ENCODE data around the gene CUL1. TPM values are rescaled to one million over a fixed set of nuclear protein-coding genes. Genes with fewer than 3 reads are reported as not detected.

CUL1 gene
- polyA plus RNA-seq, 1 donor from 2014 or later: 77.5 TPM

GRCh38 chr7:148693651-148694050 lies 5.1 kb upstream of the CUL1 start:
- no peak overlapping the region for H3K4me3 ChIP-seq (ENCODE audit: low read length)
- no peaks in the 10 kb centered on the region for H4K20me1 ChIP-seq (ENCODE audit: insufficient read depth)
- H3K9me3 ChIP-seq (ENCODE audit: low read length): no peaks in the 10 kb centered on the region
- no peaks in the 10 kb centered on the region for H3K27me3 ChIP-seq (ENCODE audit: insufficient read depth, low read depth, low read length)
- H3K36me3 ChIP-seq (ENCODE audit: insufficient read depth, low read length): no peaks in the 10 kb centered on the region
- H3K79me2 ChIP-seq (replicated peaks; ENCODE audit: insufficient read depth, low read length): peaks cover 10% of the 10 kb centered on the region
- H3K27ac ChIP-seq (ENCODE audit: low read length): no peak overlapping the region
- TF ChIP-seq RAD21 (conservative IDR thresholded peaks at IDR 0.05) (no peak), POLR2AphosphoS5 (IDR thresholded peaks at IDR 0.05) (no peak), SMC3 (conservative IDR thresholded peaks at IDR 0.05; ENCODE audit: poor library complexity) (no peak), CTCF (IDR thresholded peaks at IDR 0.05; ENCODE audit: poor library complexity, severe bottlenecking) (no peak), TAF1 (IDR thresholded peaks at IDR 0.05; ENCODE audit: low read depth) (no peak), REST (IDR thresholded peaks at IDR 0.05; ENCODE audit: borderline replicate concordance) (no peak), EZH2 (IDR thresholded peaks at IDR 0.05; ENCODE audit: borderline replicate concordance, insufficient read depth, low read length, poor library complexity, severe bottlenecking) (no peak), EP300 (conservative IDR thresholded peaks at IDR 0.05; ENCODE audit: poor library complexity, severe bottlenecking) (no peak), MXI1 (conservative IDR thresholded peaks at IDR 0.05; ENCODE audit: poor library complexity, severe bottlenecking) (no peak)
- H3K4me2 ChIP-seq (ENCODE audit: low read length): no peak overlapping the region
- no peaks in the 10 kb centered on the region for H3F3A ChIP-seq (ENCODE audit: insufficient read depth, low read length, poor library complexity, severe bottlenecking)
- no peaks in the 10 kb centered on the region for H3K9me2 ChIP-seq (ENCODE audit: insufficient read depth, low read length)
- no peak overlapping the region for H3K9ac ChIP-seq (ENCODE audit: low read length)
- H2AFZ ChIP-seq (ENCODE audit: low read depth, low read length): no peak overlapping the region

- H3K9ac ChIP-seq (ENCODE audit: low read length): no peak overlapping the region
- H3K27me3 ChIP-seq (ENCODE audit: insufficient read depth, low read depth, low read length): no peaks in the 10 kb centered on the region
- no peak overlapping the region for H3K4me3 ChIP-seq (ENCODE audit: low read length)
- H3K27ac ChIP-seq (ENCODE audit: low read length): no peak overlapping the region
- H3K36me3 ChIP-seq (ENCODE audit: insufficient read depth, low read length): no peaks in the 10 kb centered on the region
- H3K79me2 ChIP-seq (replicated peaks; ENCODE audit: insufficient read depth, low read length): peaks cover 12% of the 10 kb centered on the region
- H3K9me2 ChIP-seq (ENCODE audit: insufficient read depth, low read length): no peaks in the 10 kb centered on the region
- H3F3A ChIP-seq (ENCODE audit: insufficient read depth, low read length, poor library complexity, severe bottlenecking): no peaks in the 10 kb centered on the region
- H2AFZ ChIP-seq (ENCODE audit: low read depth, low read length): no peak overlapping the region
- H3K9me3 ChIP-seq (ENCODE audit: low read length): no peaks in the 10 kb centered on the region
- TF ChIP-seq SMC3 (conservative IDR thresholded peaks at IDR 0.05; ENCODE audit: poor library complexity): no peak
- no peak for TF ChIP-seq MXI1 (conservative IDR thresholded peaks at IDR 0.05; ENCODE audit: poor library complexity, severe bottlenecking)
- TF ChIP-seq CTCF (IDR thresholded peaks at IDR 0.05; ENCODE audit: poor library complexity, severe bottlenecking): no peak
- no peak for TF ChIP-seq EZH2 (IDR thresholded peaks at IDR 0.05; ENCODE audit: borderline replicate concordance, insufficient read depth, low read length, poor library complexity, severe bottlenecking)
- TF ChIP-seq EP300 (conservative IDR thresholded peaks at IDR 0.05; ENCODE audit: poor library complexity, severe bottlenecking): no peak
- TF ChIP-seq REST (IDR thresholded peaks at IDR 0.05; ENCODE audit: borderline replicate concordance): no peak
- H4K20me1 ChIP-seq (ENCODE audit: insufficient read depth): no peaks in the 10 kb centered on the region
- no peak overlapping the region for H3K4me2 ChIP-seq (ENCODE audit: low read length)
Observed at GRCh38 chr7:148694631-148695030, 4.1 kb upstream of the CUL1 start.
